Measurements from ENCODE around the gene UBR1. TPM values are rescaled to one million over a fixed set of nuclear protein-coding genes. Genes with fewer than 3 reads are reported as not detected.
"Not testable (repeated sequence)": the region's sequence is repeated elsewhere in the genome, so short reads cannot be mapped to it uniquely, and the experiment has no call there.

The UBR1 gene
- total and polyA plus RNA-seq, 8 donors, result 24.3 to 31.5 (median 28.5) TPM

GRCh38 chr15:42911058-42911592, 194.7 kb downstream of the UBR1 start:
- no peak for ATAC-seq
- H3K9me3 ChIP-seq, result no peaks in the 10 kb centered on the region
- no peak for DNase-seq
- TF ChIP-seq CTCF (IDR thresholded peaks at IDR 0.05), result no peak
- H3K36me3 ChIP-seq, result no peaks in the 10 kb centered on the region
- H3K27me3 ChIP-seq, result no peaks in the 10 kb centered on the region
- H3K27ac ChIP-seq, result no peak overlapping the region
- intact Hi-C loops (cut with DNase I), result no loop called here
- peaks cover 0 to 8% of the 10 kb centered on the region in 2 donors for H3K4me1 ChIP-seq
- H3K4me3 ChIP-seq, result no peak overlapping the region

GRCh38 chr15:42908538-42908937, 197.3 kb downstream of the UBR1 start:
- Histone ChIP-seq H3K36me3 (no peaks in the 10 kb centered on the region), H3K27ac (no peak overlapping the region), H3K9me3 (no peaks in the 10 kb centered on the region), H3K4me1 (peaks cover 1 to 2% of the 10 kb centered on the region in 2 donors), H3K27me3 (no peaks in the 10 kb centered on the region), H3K4me3 (no peak overlapping the region)
- no peak for ATAC-seq
- intact Hi-C loops (cut with DNase I), result no loop called here
- TF ChIP-seq CTCF (IDR thresholded peaks at IDR 0.05), result no peak
- no peak for DNase-seq

GRCh38 chr15:42903388-42904324, 202.2 kb downstream of the UBR1 start:
- Histone ChIP-seq H3K9me3 (no peaks in the 10 kb centered on the region), H3K36me3 (no peaks in the 10 kb centered on the region), H3K4me3 (no peak overlapping the region), H3K27ac (no peak overlapping the region), H3K27me3 (no peaks in the 10 kb centered on the region), H3K4me1 (peaks cover 0 to 5% of the 10 kb centered on the region in 2 donors)
- intact Hi-C loops (cut with DNase I), result no loop called here
- no peak for TF ChIP-seq CTCF (IDR thresholded peaks at IDR 0.05)
- ATAC-seq (no peak), DNase-seq (no peak)

- H3K4me3 ChIP-seq; ATAC-seq; H3K27ac ChIP-seq; intact Hi-C loops (cut with DNase I); DNase-seq; H3K36me3 ChIP-seq; H3K27me3 ChIP-seq; H3K4me1 ChIP-seq: not testable (repeated sequence)
- H3K9me3 ChIP-seq, result peaks cover 0 to 12% of the 10 kb centered on the region in 2 donors
Measured at GRCh38 chr15:42893911-42894310, 211.9 kb downstream of the UBR1 start.

Other genes with a start within 250 kb of the UBR1 start
- gene TTBK2, start 185.3 kb downstream of the UBR1 start, total RNA-seq, result 10 to 100 TPM; 13.0 to 15.4 TPM
- gene TTBK2, start 185.3 kb downstream of the UBR1 start, polyA plus RNA-seq (ENCODE audit: insufficient read length in 6 of 6), result 10 to 100 TPM; 12.4 to 15.8 (median 13.8) TPM
- gene TMEM62, start 27.5 kb upstream of the UBR1 start, total RNA-seq, result 10 to 100 TPM; 28.0 to 31.0 TPM
- gene TMEM62, start 27.5 kb upstream of the UBR1 start, polyA plus RNA-seq (ENCODE audit: insufficient read length in 6 of 6), result 10 to 100 TPM; 16.7 to 22.0 (median 18.7) TPM
- 10 to 100 TPM; 53.2 to 56.3 TPM for gene CCNDBP1, start 79.4 kb upstream of the UBR1 start, total RNA-seq
- 10 to 100 TPM; 47.5 to 64.5 (median 56.0) TPM for gene CCNDBP1, start 79.4 kb upstream of the UBR1 start, polyA plus RNA-seq (ENCODE audit: insufficient read length in 6 of 6)
- not detected for gene EPB42, start 115.0 kb upstream of the UBR1 start, total RNA-seq
- 1 to 10 TPM; 1.1 to 5.3 (median 3.5) TPM for gene EPB42, start 115.0 kb upstream of the UBR1 start, polyA plus RNA-seq (ENCODE audit: insufficient read length in 6 of 6)
- gene TGM5, start 160.9 kb upstream of the UBR1 start, total RNA-seq, result not detected
- gene TGM5, start 160.9 kb upstream of the UBR1 start, polyA plus RNA-seq (ENCODE audit: insufficient read length in 6 of 6), result not detected
- not detected for gene TGM7, start 196.2 kb upstream of the UBR1 start, total RNA-seq
- gene TGM7, start 196.2 kb upstream of the UBR1 start, polyA plus RNA-seq (ENCODE audit: insufficient read length in 6 of 6), result not detected
- gene LCMT2, start 224.5 kb upstream of the UBR1 start, total RNA-seq, result 10 to 100 TPM in 1 of 2 donors, 1 to 10 TPM in 1; 6.9 to 10.9 TPM
- 10 to 100 TPM in 1 of 6 donors, 1 to 10 TPM in 5; 7.0 to 10.5 (median 9.0) TPM for gene LCMT2, start 224.5 kb upstream of the UBR1 start, polyA plus RNA-seq (ENCODE audit: insufficient read length in 6 of 6)